NB4 (cell line): Measurements from ENCODE around the gene RERE.
A peak's percentile ranks its signal among the peaks of the same experiment; 100 is the strongest.
"Not testable (repeated sequence)": the region's sequence is repeated elsewhere in the genome, so short reads cannot be mapped to it uniquely, and the experiment has no call there.

Experiments
- DNase-seq: peaks from one replicate; pipeline ENCODE4 v3.0.0; 2010; ENCODE audit warnings: low read depth
- H3K4me3 ChIP-seq: one replicate; pipeline ENCODE4 v1.5.1; 2011; ENCODE audit warnings: mild to moderate bottlenecking, low read depth, low read length, moderate library complexity
- CTCF ChIP-seq: IDR thresholded peaks from one replicate; pipeline ENCODE4 v1.5.1; 2012; ENCODE audit warnings: low read depth, low read length
- MAX ChIP-seq: IDR thresholded peaks from 2 replicates; pipeline ENCODE4 v1.6.1; 2011; ENCODE audit warnings: low read depth, low read length
- MYC ChIP-seq: IDR thresholded peaks from 2 replicates; pipeline ENCODE4 v1.6.1; 2011; ENCODE audit warnings: low read depth, low read length
- POLR2A ChIP-seq: IDR thresholded peaks from 2 replicates; pipeline ENCODE4 v1.6.1; 2011; ENCODE audit warnings: mild to moderate bottlenecking; ENCODE audit not compliant: insufficient read length; ENCODE audit errors: extremely low read depth

RERE gene

GRCh38 chr1:8627728-8628127 lies 189.7 kb downstream of the RERE start:
- H3K4me3 ChIP-seq = no peak overlapping the region
- no peak for TF ChIP-seq CTCF
- no peak for TF ChIP-seq MAX
- no peak for TF ChIP-seq MYC
- no peak for DNase-seq

GRCh38 chr1:8625981-8626898 lies 191.2 kb downstream of the RERE start:
- DNase-seq = peak; percentile 27
- no peak overlapping the region for H3K4me3 ChIP-seq
- TF ChIP-seq CTCF (no peak), MAX (no peak), MYC (no peak), POLR2A (no peak)

- no peak overlapping the region for H3K4me3 ChIP-seq
- no peak for TF ChIP-seq POLR2A
- no peak for TF ChIP-seq CTCF
- TF ChIP-seq MYC = no peak
- no peak for TF ChIP-seq MAX
- peak; percentile 46 for DNase-seq
These were observed 191.9 kb downstream of the RERE start for GRCh38 chr1:8625491-8625890.

- not testable (repeated sequence) for DNase-seq, H3K4me3 ChIP-seq
These were observed 193.7 kb downstream of the RERE start for GRCh38 chr1:8623651-8624192.

GRCh38 chr1:8621785-8622348 lies 195.6 kb downstream of the RERE start:
- not testable (repeated sequence) for DNase-seq, H3K4me3 ChIP-seq

- not testable (repeated sequence) for DNase-seq, H3K4me3 ChIP-seq
These were observed 196.3 kb downstream of the RERE start for GRCh38 chr1:8621034-8621582.

- not testable (repeated sequence) for H3K4me3 ChIP-seq, DNase-seq
These were observed 197.4 kb downstream of the RERE start for GRCh38 chr1:8619917-8620502.

- DNase-seq, H3K4me3 ChIP-seq: not testable (repeated sequence)
These were observed 198.0 kb downstream of the RERE start for GRCh38 chr1:8619419-8619818.

GRCh38 chr1:8616791-8617190 lies 200.6 kb downstream of the RERE start:
- not testable (repeated sequence) for H3K4me3 ChIP-seq
- peak; percentile 49 for DNase-seq

GRCh38 chr1:8611634-8612515 lies 205.6 kb downstream of the RERE start:
- DNase-seq, H3K4me3 ChIP-seq: not testable (repeated sequence)
